RWPE1 (cell line): ENCODE data around the gene BFSP1.
A peak's percentile ranks its signal among the peaks of the same experiment; 100 is the strongest.

Experiments
- CTCF ChIA-PET: fragments of 350-600 bp; sonication (Branson Sonifier 250); formaldehyde crosslinking; extraction: SDS; loops from one replicate; lab custom pipeline; 2021; lab: Yijun Ruan, JAX
- POLR2A ChIA-PET: fragments of 400-600 bp; formaldehyde crosslinking; extraction: SDS; loops from one replicate; lab custom pipeline; 2020; ENCODE audit warnings: antibody characterized with exemption; ENCODE audit not compliant: low non-redundant PET; lab: Yijun Ruan, JAX
- DNase-seq: peaks from one replicate; pipeline ENCODE4 v3.0.0; 2012; ENCODE audit warnings: low spot score
- H3K27ac ChIP-seq: fragments of 450-650 bp; 2 replicates; pipeline ENCODE4 v1.5.1; 2017
- TF ChIP-seq, protein P1 (sequence below): fragments of 450-650 bp; conservative IDR thresholded peaks from 2 replicates; pipeline ENCODE4 v1.5.1; 2017; ENCODE audit warnings: low read depth, mild to moderate bottlenecking

BFSP1 gene

DNA sequence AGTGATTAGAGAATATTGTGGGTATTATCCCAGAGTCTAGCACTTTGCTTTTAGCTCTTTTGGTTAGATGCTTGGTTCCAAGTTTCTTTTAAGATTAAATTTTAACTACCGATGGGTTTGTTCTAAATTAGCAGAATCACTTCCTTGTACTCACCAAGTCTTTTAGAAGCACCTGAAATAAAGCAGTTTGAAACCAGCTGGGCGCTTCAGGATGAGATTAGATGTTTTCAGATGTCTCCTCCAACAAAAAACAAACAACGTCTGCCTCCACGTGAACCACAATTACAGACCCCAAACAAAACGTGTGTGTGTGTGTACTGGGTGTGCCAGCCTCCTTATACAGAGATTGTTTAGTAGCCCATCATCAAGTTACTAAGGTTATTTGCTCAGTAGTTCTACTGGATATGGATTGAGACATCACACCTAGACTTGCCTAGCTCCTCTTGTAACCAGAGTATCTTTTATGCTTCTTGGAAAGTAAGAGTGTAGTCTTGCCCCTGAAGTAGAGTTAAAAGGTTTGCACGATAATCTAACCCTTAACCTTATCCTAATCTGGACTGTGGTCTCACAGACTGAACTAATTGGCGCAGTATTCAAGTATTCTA, 41.0 kb upstream of the BFSP1 start:
- DNase-seq, result no peak
- TF ChIP-seq, protein P1, sequence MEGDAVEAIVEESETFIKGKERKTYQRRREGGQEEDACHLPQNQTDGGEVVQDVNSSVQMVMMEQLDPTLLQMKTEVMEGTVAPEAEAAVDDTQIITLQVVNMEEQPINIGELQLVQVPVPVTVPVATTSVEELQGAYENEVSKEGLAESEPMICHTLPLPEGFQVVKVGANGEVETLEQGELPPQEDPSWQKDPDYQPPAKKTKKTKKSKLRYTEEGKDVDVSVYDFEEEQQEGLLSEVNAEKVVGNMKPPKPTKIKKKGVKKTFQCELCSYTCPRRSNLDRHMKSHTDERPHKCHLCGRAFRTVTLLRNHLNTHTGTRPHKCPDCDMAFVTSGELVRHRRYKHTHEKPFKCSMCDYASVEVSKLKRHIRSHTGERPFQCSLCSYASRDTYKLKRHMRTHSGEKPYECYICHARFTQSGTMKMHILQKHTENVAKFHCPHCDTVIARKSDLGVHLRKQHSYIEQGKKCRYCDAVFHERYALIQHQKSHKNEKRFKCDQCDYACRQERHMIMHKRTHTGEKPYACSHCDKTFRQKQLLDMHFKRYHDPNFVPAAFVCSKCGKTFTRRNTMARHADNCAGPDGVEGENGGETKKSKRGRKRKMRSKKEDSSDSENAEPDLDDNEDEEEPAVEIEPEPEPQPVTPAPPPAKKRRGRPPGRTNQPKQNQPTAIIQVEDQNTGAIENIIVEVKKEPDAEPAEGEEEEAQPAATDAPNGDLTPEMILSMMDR, result no peak
- H3K27ac ChIP-seq, result no peak overlapping the region
- CTCF ChIA-PET, result interaction anchor here (3.0 kb wide), 1 partner anchor 36 kb away, joined by 12 read pairs; no protein-coding TSS in a partner anchor
- POLR2A ChIA-PET, result interaction anchor here (0.7 kb wide), 1 partner anchor 53 kb away, joined by 3 read pairs; no protein-coding TSS in a partner anchor

DNA sequence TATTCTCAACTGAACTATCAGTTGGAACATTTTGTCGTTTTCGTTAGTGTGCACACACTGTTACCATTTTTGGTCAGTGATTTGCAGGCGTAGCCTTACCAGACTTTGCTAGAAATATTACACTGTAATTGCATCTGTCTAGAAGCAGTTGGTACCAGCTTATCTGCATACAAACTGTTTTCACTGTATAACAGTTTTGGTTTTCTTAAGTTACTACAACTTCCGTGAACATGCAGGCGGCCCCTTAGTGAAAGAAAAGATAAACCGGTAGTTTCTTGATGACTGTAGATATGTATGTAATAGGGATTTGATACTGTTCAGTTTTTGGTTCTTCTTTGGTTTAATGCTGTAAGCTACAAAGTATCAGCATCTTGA, 40.0 kb upstream of the BFSP1 start:
- ChIA-PET POLR2A (no interaction called here), CTCF (interaction anchor here (0.5 to 3.0 kb wide), 4 partner anchors 15 to 934 kb away, joined by 3 to 12 read pairs (median 4); no protein-coding TSS in a partner anchor)
- no peak for DNase-seq
- TF ChIP-seq, protein P1, result no peak
- H3K27ac ChIP-seq, result no peak overlapping the region

DNA sequence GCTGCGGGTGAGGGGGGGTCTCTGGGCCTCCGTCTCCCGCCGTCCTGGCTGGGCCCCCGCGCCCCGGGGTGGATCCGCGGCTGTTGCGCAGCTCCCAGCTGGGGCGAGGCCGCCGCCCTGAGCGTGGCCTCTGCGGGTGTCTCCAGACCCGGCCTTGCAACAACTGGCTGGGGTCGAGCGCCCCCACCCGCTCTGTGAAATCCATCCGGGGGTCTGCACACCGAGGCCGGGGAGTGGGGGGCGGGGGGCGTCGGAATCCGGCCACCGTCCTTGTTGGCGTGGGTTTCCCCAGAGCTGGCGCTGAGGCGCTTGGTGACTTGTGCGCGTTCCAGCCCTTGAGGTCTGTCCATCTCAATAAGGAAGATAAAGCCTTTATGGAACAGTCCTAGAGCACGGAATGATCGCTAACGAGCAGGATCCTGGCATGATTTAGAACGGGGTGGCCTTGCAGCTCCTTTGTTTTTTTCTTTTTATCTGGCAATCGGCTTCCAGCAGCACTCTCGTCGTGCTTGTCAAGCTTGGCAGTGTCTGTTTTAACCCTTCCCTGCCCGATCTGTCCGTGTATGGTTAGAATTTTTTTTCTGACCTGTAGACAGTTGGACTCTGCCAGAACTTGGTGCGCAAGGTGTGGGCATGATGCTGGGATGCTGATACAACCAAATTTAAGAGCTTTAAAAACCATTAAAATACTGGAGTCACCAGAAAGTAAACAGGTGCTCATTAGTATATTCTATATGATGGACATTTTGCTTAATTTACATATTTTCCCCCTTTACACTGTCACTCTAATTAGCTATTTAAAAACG, 39.4 kb upstream of the BFSP1 start:
- ChIA-PET CTCF (interaction anchor here (0.5 to 3.0 kb wide), 5 partner anchors 15 to 934 kb away, joined by 3 to 12 read pairs (median 4); no protein-coding TSS in a partner anchor), POLR2A (interaction anchor here (0.7 to 1.0 kb wide), 4 partner anchors 9 to 24 kb away, joined by 3 to 4 read pairs (median 4); no protein-coding TSS in a partner anchor)
- H3K27ac ChIP-seq, result peak overlapping the region; percentile 99
- TF ChIP-seq, protein P1, result no peak
- peak; percentile 34 for DNase-seq

DNA sequence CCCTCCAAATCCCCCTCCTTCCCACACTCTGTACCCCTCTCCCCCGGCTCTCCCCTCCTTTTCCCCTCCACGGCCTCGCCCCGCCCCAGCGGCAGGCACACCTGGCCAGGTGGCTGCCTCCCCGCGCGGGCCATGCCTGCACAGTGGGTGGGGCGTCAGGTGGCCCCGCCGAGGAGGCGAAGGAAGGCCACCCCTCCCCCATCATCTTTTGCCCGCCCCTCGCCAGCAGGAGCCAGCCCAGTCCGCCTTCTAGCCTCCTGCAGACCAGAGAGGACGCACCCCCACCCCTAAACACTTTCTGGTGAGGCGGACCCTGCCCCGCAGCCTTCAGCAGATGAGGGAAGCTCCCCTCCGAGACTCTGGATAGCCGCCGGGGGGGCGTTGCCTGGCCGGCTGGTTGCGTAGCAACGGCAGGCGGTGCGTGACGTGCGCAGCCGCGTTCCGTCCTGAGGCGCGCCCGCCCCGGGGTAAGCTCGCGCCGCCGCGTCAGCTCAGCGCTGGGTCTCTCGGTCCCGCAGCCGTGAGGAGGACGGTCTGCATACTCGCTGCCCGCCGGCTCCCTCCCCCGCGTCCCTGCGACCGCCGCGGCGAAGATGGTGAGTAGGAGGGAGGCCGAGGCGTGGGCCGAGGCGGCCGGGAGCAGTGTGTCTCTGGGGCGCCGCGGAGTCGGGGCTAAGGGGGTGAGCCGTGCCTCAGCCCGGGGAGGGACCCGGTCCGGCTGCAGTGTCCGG, 38.6 kb upstream of the BFSP1 start, which contains the start of gene DSTN:
DSTN (plus strand) TSS at position 460 of the 731 bp plus-strand sequence; CDS start at position 594, 134 bp downstream.
- CTCF ChIA-PET, result interaction anchor here (0.6 to 3.0 kb wide), 2 partner anchors 25 to 33 kb away, joined by 3 to 12 read pairs; no protein-coding TSS in a partner anchor

DNA sequence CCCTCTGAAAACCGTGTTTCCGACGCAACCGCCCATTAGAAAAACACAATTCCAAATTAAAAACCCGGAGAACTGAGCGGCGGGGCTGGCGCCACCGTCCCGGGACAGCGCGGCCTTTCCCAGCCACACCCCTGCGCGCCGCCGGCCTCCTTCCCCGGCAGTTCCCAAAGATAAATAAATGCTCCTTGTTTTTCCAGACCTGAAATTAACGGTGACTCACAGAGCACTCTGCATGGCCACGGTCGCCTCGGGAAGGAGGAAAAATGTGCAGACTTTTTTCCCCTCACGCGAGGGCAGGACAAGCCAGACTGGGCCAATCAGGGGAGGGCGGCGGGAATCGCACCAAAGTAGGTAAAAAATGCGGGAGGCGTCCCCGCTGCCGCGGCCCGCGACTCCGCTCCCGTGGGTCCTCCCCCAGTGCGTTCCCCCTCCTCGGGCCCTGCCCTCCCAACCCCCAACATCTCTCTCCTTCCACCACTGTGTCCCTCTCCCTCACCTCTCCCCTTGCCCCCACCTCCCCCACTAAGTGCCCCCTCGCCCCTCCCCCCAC, 37.9 kb upstream of the BFSP1 start:
- ChIA-PET POLR2A (interaction anchor here (0.8 kb wide), 1 partner anchor 113 kb away, joined by 3 read pairs; the partner anchor contains the start of gene RRBP1), CTCF (interaction anchor here (0.6 kb wide), 1 partner anchor 24 kb away, joined by 3 read pairs; no protein-coding TSS in a partner anchor)
- DNase-seq, result peak; percentile 94
- TF ChIP-seq, protein P1, result no peak
- peak overlapping the region; percentile 99 for H3K27ac ChIP-seq

More for the DNA sequence above, 38.6 kb upstream of the BFSP1 start, which contains the start of gene DSTN:
- H3K27ac ChIP-seq, result peak within 1 kb of the TSS; percentile 99
- POLR2A ChIA-PET, result interaction anchor here (0.6 to 1.0 kb wide), 5 partner anchors 10 to 112 kb away, joined by 3 to 4 read pairs (median 3); partner anchors contain the start of gene RRBP1
- TF ChIP-seq, protein P1, result no peak
- peak; percentile 97 for DNase-seq
